ENCODE results near the gene RAB9A.
A peak's percentile ranks its signal among the peaks of the same experiment; 100 is the strongest.

RAB9A gene

DNA sequence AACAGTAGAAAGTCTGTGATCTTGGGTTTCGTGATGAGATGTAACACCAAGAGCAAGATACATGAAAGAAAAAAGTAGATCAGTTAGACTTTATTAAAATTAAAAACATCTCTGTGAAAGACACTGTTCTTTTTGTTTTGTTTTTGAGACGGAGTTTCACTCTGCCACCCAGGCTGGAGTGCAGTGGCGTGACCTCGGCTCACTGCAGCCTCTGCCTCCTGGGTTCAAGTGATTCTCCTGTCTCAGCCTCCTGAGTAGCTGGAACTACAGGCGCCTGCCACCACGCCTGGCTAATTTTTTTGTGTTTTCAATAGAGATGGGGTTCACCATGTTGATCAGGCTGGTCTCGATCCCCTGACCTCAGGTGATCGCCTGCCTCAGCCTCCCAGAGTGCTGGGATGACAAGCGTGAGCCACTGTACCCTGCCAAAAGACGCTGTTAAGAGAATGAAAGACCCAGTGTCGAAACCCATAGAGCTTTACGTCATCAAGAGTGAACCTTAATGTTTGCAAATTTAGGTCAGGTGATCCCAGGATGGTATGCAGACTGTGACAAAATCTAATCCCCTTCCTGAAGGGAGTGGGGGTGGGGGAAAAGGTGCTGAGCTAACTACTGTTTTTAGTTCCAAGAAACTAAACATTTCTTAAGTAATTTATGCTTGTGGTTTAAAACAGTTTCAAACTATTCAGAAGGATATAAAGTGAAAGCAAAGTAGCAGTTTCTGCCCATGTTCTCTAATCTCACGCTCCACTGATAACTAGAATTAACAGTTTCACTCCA lies 53.7 kb downstream of the RAB9A start:
- no peak for DNase-seq

- peak in 10 of 58 donors; percentile 0 to 37 (median 12) for DNase-seq
Measured at GRCh38 chrX:13747836-13748235, 58.9 kb downstream of the RAB9A start.

DNA sequence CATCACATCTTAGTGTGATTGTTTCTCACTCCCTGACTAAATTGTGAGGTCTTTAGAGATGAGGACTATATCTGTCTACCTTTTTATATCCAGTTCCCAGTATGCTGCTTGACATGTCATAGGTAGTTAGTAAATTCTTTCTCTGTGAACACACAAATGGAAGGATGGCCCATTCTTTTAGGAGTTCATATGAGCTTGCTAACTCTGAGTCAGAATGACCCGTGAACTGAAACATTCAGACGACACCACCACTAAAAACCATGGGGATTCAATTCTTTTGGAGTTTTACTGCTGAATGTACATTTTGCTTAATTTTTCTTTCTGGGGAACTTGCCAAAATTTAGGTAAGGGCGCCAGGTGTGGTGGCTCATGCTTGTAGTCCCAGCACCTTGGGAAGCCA lies 59.6 kb downstream of the RAB9A start:
- DNase-seq, result no peak

GRCh38 chrX:13750204-13750603 lies 61.3 kb downstream of the RAB9A start:
- DNase-seq, result no peak

- DNase-seq, result no peak
Measured at GRCh38 chrX:13750812-13751211, 61.9 kb downstream of the RAB9A start.

GRCh38 chrX:13752141-13752540 lies 63.2 kb downstream of the RAB9A start:
- no peak for DNase-seq

- no peak for DNase-seq
Measured at GRCh38 chrX:13752646-13753045, 63.7 kb downstream of the RAB9A start.

GRCh38 chrX:13754765-13755164 lies 65.8 kb downstream of the RAB9A start:
- no peak for DNase-seq

GRCh38 chrX:13755254-13755653 lies 66.3 kb downstream of the RAB9A start:
- DNase-seq, result no peak

GRCh38 chrX:13756381-13756780 lies 67.5 kb downstream of the RAB9A start:
- no peak for DNase-seq

DNA sequence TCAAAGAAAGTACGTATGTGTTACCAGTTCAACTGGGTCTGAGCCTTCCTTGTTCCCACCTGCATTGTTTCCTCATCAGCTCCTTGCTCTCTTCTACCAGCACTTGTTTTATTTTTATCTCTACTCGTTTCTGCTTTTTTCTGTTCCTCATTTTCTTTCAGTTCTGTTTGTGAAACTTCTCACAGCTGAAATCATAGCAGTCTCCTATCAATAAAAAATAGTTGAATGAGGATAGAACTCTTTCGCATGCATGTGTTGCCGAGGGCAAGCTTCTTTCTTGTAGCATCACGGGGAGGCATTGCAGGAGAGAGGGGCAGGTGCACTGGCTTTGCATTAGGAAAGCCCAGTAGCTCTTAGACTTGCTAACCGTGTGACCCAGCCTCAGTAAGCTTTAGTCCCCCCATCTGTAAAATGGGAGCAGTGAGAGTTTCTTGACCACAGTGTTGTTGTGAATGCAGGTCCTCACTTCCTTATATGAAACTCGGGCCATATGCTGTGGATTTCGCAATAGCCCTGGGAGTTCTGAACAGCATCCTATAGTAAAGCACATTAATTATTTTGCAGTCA lies 70.3 kb downstream of the RAB9A start:
- no peak for DNase-seq
